H9 (cell line): Measurements from ENCODE around the gene MAGED4B. TPM values are rescaled to one million over a fixed set of nuclear protein-coding genes. Genes with fewer than 3 reads are reported as not detected.

Experiments used
- DNase-seq: peaks from one replicate; pipeline ENCODE4 v3.0.0-alpha.2; 2017
- H2AFZ ChIP-seq: one replicate; pipeline ENCODE4 v1.6.1; 2013; ENCODE audit warnings: mild to moderate bottlenecking, low read length, control low read depth, moderate library complexity
- H2AK5ac ChIP-seq: 2 replicates; pipeline ENCODE4 v1.6.1; 2013; ENCODE audit warnings: low read length, control low read depth, mixed read lengths; ENCODE audit not compliant: insufficient read length
- H2BK120ac ChIP-seq: one replicate; pipeline ENCODE4 v1.6.1; 2013; ENCODE audit warnings: low read depth, mild to moderate bottlenecking, low read length, control low read depth, inconsistent platforms; ENCODE audit not compliant: poor library complexity, severe bottlenecking
- H2BK12ac ChIP-seq: 2 replicates; pipeline ENCODE4 v1.6.1; 2013; ENCODE audit warnings: low read length, control low read depth, mixed read lengths, low read depth; ENCODE audit not compliant: insufficient read length
- H2BK15ac ChIP-seq: 2 replicates; pipeline ENCODE4 v1.6.1; 2013; ENCODE audit warnings: low read depth, low read length, control low read depth
- H2BK20ac ChIP-seq: one replicate; pipeline ENCODE4 v1.6.1; 2013; ENCODE audit warnings: low read depth, mild to moderate bottlenecking, low read length, control low read depth, inconsistent platforms; ENCODE audit not compliant: poor library complexity, severe bottlenecking
- H2BK5ac ChIP-seq: 2 replicates; pipeline ENCODE4 v1.6.1; 2013; ENCODE audit warnings: low read length, control low read depth, mixed read lengths; ENCODE audit not compliant: insufficient read length
- H3K14ac ChIP-seq: 2 replicates; pipeline ENCODE4 v1.6.1; 2013; ENCODE audit warnings: low read length, control low read depth; ENCODE audit not compliant: insufficient read depth
- H3K18ac ChIP-seq: 2 replicates; pipeline ENCODE4 v1.6.1; 2013; ENCODE audit warnings: low read depth, mild to moderate bottlenecking, mixed read lengths, low read length, control low read depth; ENCODE audit not compliant: insufficient read length
- H3K23ac ChIP-seq: 2 replicates; pipeline ENCODE4 v1.6.1; 2013; ENCODE audit warnings: low read length, control low read depth, mixed read lengths, low read depth; ENCODE audit not compliant: insufficient read length
- H3K23me2 ChIP-seq: 2 replicates; pipeline ENCODE4 v1.6.1; 2013; ENCODE audit warnings: low read depth, mild to moderate bottlenecking, mixed read lengths, low read length, control low read depth; ENCODE audit not compliant: insufficient read length, poor library complexity, severe bottlenecking
- H3K27ac ChIP-seq: 2 replicates; pipeline ENCODE4 v1.5.1; 2013; ENCODE audit warnings: low read length, control low read depth, mixed read lengths, low read depth; ENCODE audit not compliant: insufficient read length
- H3K27me3 ChIP-seq: 2 replicates; pipeline ENCODE4 v1.6.1; 2013; ENCODE audit warnings: low read length, control low read depth, inconsistent platforms; ENCODE audit not compliant: insufficient read depth
- H3K4ac ChIP-seq: 2 replicates; pipeline ENCODE4 v1.6.1; 2013; ENCODE audit warnings: low read depth, mild to moderate bottlenecking, control low read depth, inconsistent platforms, low read length, moderate library complexity
- H3K4me1 ChIP-seq: 2 replicates; pipeline ENCODE4 v1.6.1; 2013; ENCODE audit warnings: low read length, control low read depth, inconsistent platforms; ENCODE audit not compliant: insufficient read depth
- H3K4me2 ChIP-seq: 2 replicates; pipeline ENCODE4 v1.6.1; 2013; ENCODE audit warnings: low read length, control low read depth, mixed read lengths; ENCODE audit not compliant: insufficient read length, insufficient read depth
- H3K56ac ChIP-seq: 2 replicates; pipeline ENCODE4 v1.6.1; 2013; ENCODE audit warnings: low read depth, mild to moderate bottlenecking, mixed read lengths, low read length, control low read depth; ENCODE audit not compliant: insufficient read length
- H3K79me1 ChIP-seq: 2 replicates; pipeline ENCODE4 v1.6.1; 2013; ENCODE audit warnings: low read depth, mild to moderate bottlenecking, moderate library complexity, low read length, control low read depth, inconsistent platforms; ENCODE audit not compliant: insufficient read depth, poor library complexity, severe bottlenecking
- H3K79me2 ChIP-seq: 2 replicates; pipeline ENCODE4 v1.6.1; 2013; ENCODE audit warnings: low read length, control low read depth, inconsistent platforms; ENCODE audit not compliant: insufficient read depth
- H3K9ac ChIP-seq: 2 replicates; pipeline ENCODE4 v1.6.1; 2013; ENCODE audit warnings: low read length, control low read depth, mixed read lengths; ENCODE audit not compliant: insufficient read length; ENCODE audit errors: extremely low read depth
- H3K9me3 ChIP-seq: one replicate; pipeline ENCODE4 v1.6.1; 2013; ENCODE audit warnings: low read depth, low read length, inconsistent platforms; ENCODE audit not compliant: control insufficient read depth
- H3T11ph ChIP-seq: one replicate; pipeline ENCODE4 v1.6.1; 2013; ENCODE audit warnings: mild to moderate bottlenecking, low read length, control low read depth, inconsistent platforms
- H4K20me1 ChIP-seq: one replicate; pipeline ENCODE4 v1.6.1; 2013; ENCODE audit not compliant: control insufficient read depth, insufficient read length, insufficient read depth
- H4K5ac ChIP-seq: 2 replicates; pipeline ENCODE4 v1.6.1; 2013; ENCODE audit warnings: low read depth, mild to moderate bottlenecking, mixed read lengths, low read length, control low read depth; ENCODE audit not compliant: insufficient read length
- H4K8ac ChIP-seq: replicated peaks from 2 replicates; pipeline ENCODE4 v1.6.1; 2013; ENCODE audit warnings: low read length, control low read depth, mixed read lengths, low read depth; ENCODE audit not compliant: insufficient read length
- H4K91ac ChIP-seq: 2 replicates; pipeline ENCODE4 v1.6.1; 2013; ENCODE audit warnings: low read depth, mild to moderate bottlenecking, moderate library complexity, mixed read lengths, low read length, control low read depth; ENCODE audit not compliant: insufficient read length
- H3K27ac Mint-ChIP-seq, 3 experiments: 2 replicates in 2 of 3; 3 replicates in 1 of 3; pipeline ENCODE4 v1.8.0; 2020 to 2021; ENCODE audit warnings: mixed read lengths in 3 of 3, mild to moderate bottlenecking in 1 of 3, moderate library complexity in 1 of 3
- H3K27me3 Mint-ChIP-seq: 2 replicates; pipeline ENCODE4 v1.8.0; 2021; ENCODE audit warnings: low read depth, mild to moderate bottlenecking, moderate library complexity, mixed read lengths
- H3K36me3 Mint-ChIP-seq, 3 experiments: 2 replicates in 2 of 3; 3 replicates in 1 of 3; pipeline ENCODE4 v1.8.0; 2020 to 2021; ENCODE audit warnings: low read depth in 3 of 3, mixed read lengths in 3 of 3; ENCODE audit not compliant: insufficient read depth in 1 of 3
- H3K4me1 Mint-ChIP-seq, 2 experiments: 2 replicates each; pipeline ENCODE4 v1.8.0; 2020; ENCODE audit warnings: mixed read lengths in 2 of 2
- H3K4me3 Mint-ChIP-seq, 2 experiments: 2 replicates in 1 of 2; 3 replicates in 1 of 2; pipeline ENCODE4 v1.8.0; 2020 to 2021; ENCODE audit warnings: mild to moderate bottlenecking in 2 of 2, mixed read lengths in 2 of 2, moderate library complexity in 1 of 2
- H3K9me3 Mint-ChIP-seq, 2 experiments: 2 replicates in 1 of 2; 3 replicates in 1 of 2; pipeline ENCODE4 v1.8.0; 2020; ENCODE audit warnings: mild to moderate bottlenecking in 2 of 2, mixed read lengths in 2 of 2, moderate library complexity in 1 of 2
- CTCF ChIP-seq: fragments of 200-600 bp; sonication (generic); conservative IDR thresholded peaks from 3 replicates; pipeline ENCODE4 v1.8.0; 2021; ENCODE audit warnings: antibody characterized with exemption, mild to moderate bottlenecking
- WGBS: extraction: QIAGEN DNeasy Blood & Tissue Kit; methylation state at CpG from one replicate; pipeline ENCODE4 v1.1.7; 2013; ENCODE audit warnings: missing lambda C conversion rate, low lambda C conversion rate, mixed read lengths; ENCODE audit not compliant: insufficient read length; ENCODE audit errors: extremely low coverage; 5-methylcytosine and 5-hydroxymethylcytosine counted together
- total RNA-seq: library from RNA; stranded (reverse); gene quantifications from 2 replicates; pipeline ENCODE4 v1.2.1, GENCODE V29; 2021

MAGED4B gene
- total RNA-seq, 1 experiment from 2014 or later = 118 TPM

- Histone ChIP-seq H3K27ac (no peak overlapping the region), H3K79me2 (no peaks in the 10 kb centered on the region), H2BK20ac (no peak overlapping the region), H3K56ac (no peak overlapping the region), H3K9ac (no peak overlapping the region), H2BK5ac (no peak overlapping the region), H3K18ac (no peak overlapping the region), H2BK120ac (no peak overlapping the region), H4K8ac (no peak overlapping the region), H3K4ac (no peak overlapping the region), H4K91ac (no peak overlapping the region), H3K4me2 (no peak overlapping the region), H2BK15ac (no peak overlapping the region), H3T11ph (no peak overlapping the region), H3K79me1 (no peaks in the 10 kb centered on the region), H3K9me3 (peaks cover 6% of the 10 kb centered on the region), H2AFZ (no peak overlapping the region), H4K5ac (no peak overlapping the region), H3K23me2 (no peaks in the 10 kb centered on the region), H3K4me1 (no peaks in the 10 kb centered on the region), H2AK5ac (no peak overlapping the region), H3K23ac (no peak overlapping the region), H3K27me3 (no peaks in the 10 kb centered on the region), H4K20me1 (no peaks in the 10 kb centered on the region), H2BK12ac (no peak overlapping the region), H3K14ac (no peak overlapping the region)
- peaks cover 0 to 3% (median 2%) of the 10 kb centered on the region in 3 experiments; a peak in 2 of 7 replicates for H3K36me3 Mint-ChIP-seq
- H3K4me3 Mint-ChIP-seq = no peak overlapping the region
- no peaks in the 10 kb centered on the region for H3K4me1 Mint-ChIP-seq
- peaks cover 80 to 87% of the 10 kb centered on the region in 2 experiments for H3K9me3 Mint-ChIP-seq
- H3K27ac Mint-ChIP-seq = no peak overlapping the region
- no CpG with 5 or more reads among the region's 3 CpGs for WGBS
- H3K27me3 Mint-ChIP-seq = peaks cover 8% of the 10 kb centered on the region
- no peak for TF ChIP-seq CTCF
- no peak for DNase-seq
Observed at GRCh38 chrX:52118262-52118661, 49.3 kb upstream of the MAGED4B start.
